Endometrial microvascular endothelial cells (primary cell): ENCODE results near the gene KRTAP5-4. TPM values are rescaled to one million over a fixed set of nuclear protein-coding genes. Genes with fewer than 3 reads are reported as not detected.
"Not testable (repeated sequence)": the region's sequence is repeated elsewhere in the genome, so short reads cannot be mapped to it uniquely, and the experiment has no call there.

Experiments
- in situ Hi-C: cut with HindIII; loops from 2 replicates; pipeline ENCODE4 v1.10.0; 2017; ENCODE audit warnings: low sequenced_read_pairs, low pct_unique_long_range_greater_than_20kb; ENCODE audit errors: inconsistent ontology term
- total RNA-seq: library from RNA; depleted of rRNA; stranded (reverse); fragments of >200 nt; gene quantifications from one replicate; pipeline ENCODE4 v1.2.3, GENCODE V29; 2015; ENCODE audit errors: inconsistent ontology term

Gene KRTAP5-4
- total RNA-seq, 1 donor from 2014 or later: not detected

GRCh38 chr11:1608363-1608762 lies 13.6 kb downstream of the KRTAP5-4 start, which contains the start of gene KRTAP5-3:
KRTAP5-3 (minus strand) TSS chr11:1608463; CDS start chr11:1608385, 78 bp downstream.
- in situ Hi-C loops: no loop called here

- in situ Hi-C loops: not testable (repeated sequence)
These were observed 14.0 kb downstream of the KRTAP5-4 start for GRCh38 chr11:1607901-1608300.

GRCh38 chr11:1607156-1607845 lies 14.6 kb downstream of the KRTAP5-4 start:
- in situ Hi-C loops: not testable (repeated sequence)

GRCh38 chr11:1605923-1606322 lies 16.0 kb downstream of the KRTAP5-4 start:
- in situ Hi-C loops: not testable (repeated sequence)

GRCh38 chr11:1604711-1605110 lies 17.2 kb downstream of the KRTAP5-4 start:
- in situ Hi-C loops: no loop called here

GRCh38 chr11:1604181-1604580 lies 17.8 kb downstream of the KRTAP5-4 start:
- in situ Hi-C loops: no loop called here

- in situ Hi-C loops: no loop called here
These were observed 18.3 kb downstream of the KRTAP5-4 start for GRCh38 chr11:1603629-1604028.

GRCh38 chr11:1601663-1602062 lies 20.3 kb downstream of the KRTAP5-4 start:
- in situ Hi-C loops: not testable (repeated sequence)

GRCh38 chr11:1600626-1601025 lies 21.3 kb downstream of the KRTAP5-4 start:
- in situ Hi-C loops: no loop called here

- in situ Hi-C loops: no loop called here
These were observed 23.1 kb downstream of the KRTAP5-4 start for GRCh38 chr11:1598816-1599215.

GRCh38 chr11:1598406-1598805 lies 23.5 kb downstream of the KRTAP5-4 start:
- in situ Hi-C loops: not testable (repeated sequence)

- in situ Hi-C loops: no loop called here
These were observed 24.0 kb downstream of the KRTAP5-4 start, which contains the start of gene KRTAP5-2 for GRCh38 chr11:1597994-1598380. KRTAP5-2 (minus strand) TSS chr11:1598294; CDS start chr11:1598250, 44 bp downstream.

- in situ Hi-C loops: no loop called here
These were observed 24.5 kb downstream of the KRTAP5-4 start for GRCh38 chr11:1597331-1597993.

- in situ Hi-C loops: not testable (repeated sequence)
These were observed 25.3 kb downstream of the KRTAP5-4 start for GRCh38 chr11:1596576-1597121.

- in situ Hi-C loops: not testable (repeated sequence)
These were observed 25.9 kb downstream of the KRTAP5-4 start for GRCh38 chr11:1595994-1596575.

- in situ Hi-C loops: no loop called here
These were observed 29.3 kb downstream of the KRTAP5-4 start for GRCh38 chr11:1592628-1593027.

GRCh38 chr11:1589996-1590395 lies 31.9 kb downstream of the KRTAP5-4 start:
- in situ Hi-C loops: no loop called here

GRCh38 chr11:1589191-1589963 lies 32.6 kb downstream of the KRTAP5-4 start:
- in situ Hi-C loops: not testable (repeated sequence)

GRCh38 chr11:1586699-1587098 lies 35.2 kb downstream of the KRTAP5-4 start:
- in situ Hi-C loops: no loop called here
